Tibial nerve (tissue), 4 donors: ENCODE results near the gene GNA12. TPM values are rescaled to one million over a fixed set of nuclear protein-coding genes. Genes with fewer than 3 reads are reported as not detected.

ENCODE experiments used
- DNase-seq, 2 donors: peaks; one replicate each; pipeline ENCODE4 v3.0.0-alpha.2; 2019; ENCODE audit warnings: low spot score in 2 of 2
- H3K27ac ChIP-seq, 4 donors: fragments of 200-600 bp; sonication (generic) in 3 of 4; one replicate each; pipeline ENCODE4 v1.5.1; 2017 to 2019; ENCODE audit warnings: mild to moderate bottlenecking in 1 of 4
- H3K27me3 ChIP-seq, 2 donors: fragments of 200-600 bp; sonication (generic) in 1 of 2; one replicate each; pipeline versions ENCODE4 v1.5.1 to v1.6.0; 2017 to 2019
- H3K36me3 ChIP-seq, 3 donors: fragments of 200-600 bp; sonication (generic); one replicate each; pipeline ENCODE4 v1.5.1; 2018 to 2019
- H3K4me1 ChIP-seq, 4 donors: fragments of 200-600 bp; sonication (generic) in 3 of 4; one replicate each; pipeline ENCODE4 v1.5.1; 2017 to 2019
- H3K4me3 ChIP-seq, 4 donors: fragments of 200-600 bp; sonication (generic) in 3 of 4; one replicate each; pipeline ENCODE4 v1.5.1; 2017 to 2019; ENCODE audit warnings: mild to moderate bottlenecking in 1 of 4, moderate library complexity in 1 of 4
- H3K9me3 ChIP-seq, 4 donors: fragments of 200-600 bp; sonication (generic) in 3 of 4; one replicate each; pipeline ENCODE4 v1.5.1; 2017 to 2019
- EP300 ChIP-seq, 2 donors: sonication (generic); formaldehyde crosslinking; IDR thresholded peaks; one replicate each; pipeline ENCODE4 v1.6.1; 2017; ENCODE audit warnings: antibody characterized with exemption in 2 of 2, mild to moderate bottlenecking in 1 of 2
- POLR2A ChIP-seq, 2 donors: fragments of 450-650 bp; IDR thresholded peaks; one replicate each; pipeline ENCODE4 v1.6.1; 2017; ENCODE audit warnings: antibody characterized with exemption in 2 of 2, mild to moderate bottlenecking in 2 of 2, moderate library complexity in 2 of 2
- WGBS, 2 donors: methylation state at CpG; one replicate each; pipeline ENCODE4 v1.1.5; 2018; 5-methylcytosine and 5-hydroxymethylcytosine counted together
- total RNA-seq, 4 donors: library from RNA; depleted of rRNA; stranded (reverse); fragments of >200 nt; gene quantifications; one replicate each; pipeline ENCODE4 v1.1.0, GENCODE V29; 2016
- TF ChIP-seq, protein P1 (sequence below), 5 experiments: fragments of 200-600 bp in 3 of 5; fragments of 450-650 bp in 2 of 5; sonication (generic) in 3 of 5; IDR thresholded peaks; one replicate each; pipeline ENCODE4 v1.5.1; 2016 to 2019; ENCODE audit warnings: antibody characterized with exemption in 5 of 5, mild to moderate bottlenecking in 3 of 5, moderate library complexity in 2 of 5

The GNA12 gene
- total RNA-seq, 4 donors from 2014 or later = 21.3 to 36.0 (median 29.4) TPM

DNA sequence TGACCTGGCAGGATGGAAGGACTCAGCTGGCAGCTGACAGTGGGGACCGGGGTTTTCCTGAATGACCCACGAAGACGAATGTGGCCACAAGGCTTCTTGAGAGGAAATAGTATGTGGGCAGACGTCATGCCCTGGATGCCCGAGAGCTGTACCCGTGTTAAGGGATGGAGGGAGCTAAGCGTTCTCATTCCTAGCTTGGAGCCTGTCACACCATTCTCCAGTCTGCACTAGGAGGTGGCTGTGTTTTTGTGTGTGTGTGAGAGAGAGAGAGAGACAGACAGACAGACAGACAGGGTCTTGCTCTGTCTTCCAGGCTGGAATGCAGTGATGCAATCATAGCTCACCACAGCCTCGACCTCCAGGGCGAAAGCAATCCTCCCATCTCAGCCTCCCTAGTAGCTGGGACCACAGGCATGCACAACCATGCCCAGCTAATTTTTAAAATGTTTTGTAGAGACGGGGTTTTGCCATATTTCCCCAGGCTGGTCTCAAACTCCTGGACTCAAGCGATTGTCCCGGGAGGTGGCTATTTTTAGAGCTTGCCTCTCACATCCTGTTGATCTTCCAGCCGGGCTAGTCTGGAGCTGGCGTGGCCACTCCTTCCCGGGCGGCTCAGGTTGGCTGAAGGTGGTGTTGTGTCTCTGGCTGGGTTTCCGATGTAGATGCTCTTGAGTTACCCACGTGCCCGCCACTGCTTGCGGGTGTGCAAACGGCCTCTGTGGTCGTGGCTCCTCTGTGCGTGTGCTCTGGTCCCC lies 154.0 kb downstream of the GNA12 start:
- no peaks in the 10 kb centered on the region for H3K9me3 ChIP-seq
- no peaks in the 10 kb centered on the region for H3K36me3 ChIP-seq
- no peak overlapping the region for H3K27ac ChIP-seq
- DNase-seq = no peak
- 76% methylated on average over 23 of the region's 23 CpGs for WGBS, 2 donors
- H3K27me3 ChIP-seq = peaks cover 0 to 49% of the 10 kb centered on the region in 2 donors
- H3K4me3 ChIP-seq = no peak overlapping the region
- TF ChIP-seq POLR2A (IDR thresholded peaks at IDR 0.05) (no peak), EP300 (IDR thresholded peaks at IDR 0.05) (no peak)
- TF ChIP-seq, protein P1, sequence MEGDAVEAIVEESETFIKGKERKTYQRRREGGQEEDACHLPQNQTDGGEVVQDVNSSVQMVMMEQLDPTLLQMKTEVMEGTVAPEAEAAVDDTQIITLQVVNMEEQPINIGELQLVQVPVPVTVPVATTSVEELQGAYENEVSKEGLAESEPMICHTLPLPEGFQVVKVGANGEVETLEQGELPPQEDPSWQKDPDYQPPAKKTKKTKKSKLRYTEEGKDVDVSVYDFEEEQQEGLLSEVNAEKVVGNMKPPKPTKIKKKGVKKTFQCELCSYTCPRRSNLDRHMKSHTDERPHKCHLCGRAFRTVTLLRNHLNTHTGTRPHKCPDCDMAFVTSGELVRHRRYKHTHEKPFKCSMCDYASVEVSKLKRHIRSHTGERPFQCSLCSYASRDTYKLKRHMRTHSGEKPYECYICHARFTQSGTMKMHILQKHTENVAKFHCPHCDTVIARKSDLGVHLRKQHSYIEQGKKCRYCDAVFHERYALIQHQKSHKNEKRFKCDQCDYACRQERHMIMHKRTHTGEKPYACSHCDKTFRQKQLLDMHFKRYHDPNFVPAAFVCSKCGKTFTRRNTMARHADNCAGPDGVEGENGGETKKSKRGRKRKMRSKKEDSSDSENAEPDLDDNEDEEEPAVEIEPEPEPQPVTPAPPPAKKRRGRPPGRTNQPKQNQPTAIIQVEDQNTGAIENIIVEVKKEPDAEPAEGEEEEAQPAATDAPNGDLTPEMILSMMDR (IDR thresholded peaks at IDR 0.05) = no peak
- peaks cover 0 to 24% (median 11%) of the 10 kb centered on the region in 4 donors for H3K4me1 ChIP-seq

DNA sequence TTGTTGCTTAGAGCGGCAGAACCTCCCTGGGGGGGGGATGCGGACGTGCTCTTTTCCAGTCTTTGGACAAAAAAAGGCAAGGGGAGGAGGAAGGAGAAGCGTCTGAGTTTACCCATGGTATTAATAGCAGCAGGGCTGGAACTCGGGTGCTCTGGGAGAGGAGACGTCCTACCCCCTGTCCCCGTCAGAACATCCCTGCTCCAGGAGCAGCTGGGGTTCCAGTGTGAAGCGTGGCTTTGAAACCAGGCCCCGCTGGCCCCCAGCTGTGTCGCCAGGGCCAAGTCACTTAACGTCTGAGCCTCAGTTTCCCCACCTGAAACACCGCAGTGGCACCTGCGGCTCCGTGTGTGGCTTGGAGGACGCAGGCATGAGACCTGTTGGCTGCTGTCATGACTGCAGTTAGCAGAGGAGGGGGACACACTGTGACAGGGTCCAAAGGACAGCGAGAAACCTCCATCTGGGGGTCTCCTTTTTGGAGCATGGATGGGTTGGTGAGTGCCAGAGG lies 154.7 kb downstream of the GNA12 start:
- Histone ChIP-seq H3K9me3 (no peaks in the 10 kb centered on the region), H3K27ac (no peak overlapping the region), H3K36me3 (no peaks in the 10 kb centered on the region), H3K27me3 (peaks cover 0 to 49% of the 10 kb centered on the region in 2 donors), H3K4me1 (peaks cover 0 to 24% (median 11%) of the 10 kb centered on the region in 4 donors), H3K4me3 (no peak overlapping the region)
- no peak for DNase-seq
- TF ChIP-seq EP300 (IDR thresholded peaks at IDR 0.05) = no peak
- no peak for TF ChIP-seq POLR2A (IDR thresholded peaks at IDR 0.05)
- TF ChIP-seq, protein P1 (IDR thresholded peaks at IDR 0.05) = no peak
- 60 to 65% methylated on average over 11 to 16 of the region's 16 CpGs for WGBS, 2 donors

DNA sequence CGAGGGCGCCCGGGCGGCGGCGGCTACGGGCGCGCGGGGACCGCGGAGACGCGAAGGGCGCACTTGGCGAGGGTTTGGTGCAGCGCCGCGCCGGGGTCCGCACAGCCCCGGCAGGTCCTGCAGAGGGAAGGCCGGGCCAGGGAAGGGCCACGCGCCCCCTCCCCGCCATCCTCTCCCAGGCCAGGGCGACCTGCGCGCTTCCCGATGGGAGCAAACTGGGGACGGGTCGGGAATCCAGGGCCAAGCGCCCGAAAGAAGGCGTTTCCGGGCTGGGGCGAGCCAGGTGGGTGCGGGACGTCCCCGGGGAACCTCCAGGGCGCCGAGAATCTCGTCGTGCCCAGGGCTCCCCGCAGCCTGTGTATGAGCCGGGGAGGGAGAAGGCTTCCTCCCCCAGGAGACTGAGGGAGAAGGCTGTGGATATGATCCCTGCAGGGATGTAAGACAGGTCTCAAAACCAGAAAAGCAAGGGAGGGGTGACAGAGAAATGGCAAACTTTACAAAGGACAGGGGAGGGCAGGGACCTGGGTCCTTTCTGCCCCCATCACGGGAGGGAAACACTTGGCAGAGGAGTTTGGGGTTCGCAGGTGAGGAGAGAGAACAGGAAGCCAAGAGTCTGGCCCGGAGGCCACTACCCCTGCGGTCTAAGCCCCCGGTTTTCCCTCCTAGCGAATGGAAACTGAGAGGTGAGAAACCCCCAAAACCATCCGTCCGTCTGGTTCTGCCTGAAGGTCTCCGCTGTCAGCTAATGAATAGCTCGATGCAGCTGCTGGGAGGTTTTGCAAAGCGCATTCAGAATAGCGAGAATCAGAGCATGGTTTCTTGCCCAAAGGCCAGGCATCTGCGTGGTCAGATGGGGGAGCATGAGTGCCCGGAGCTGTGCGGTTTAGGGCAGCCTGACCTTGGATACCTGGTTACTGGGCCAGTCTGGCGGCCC lies 155.4 kb downstream of the GNA12 start:
- Histone ChIP-seq H3K27ac (no peak overlapping the region), H3K9me3 (no peaks in the 10 kb centered on the region), H3K36me3 (no peaks in the 10 kb centered on the region), H3K27me3 (peaks cover 0 to 49% of the 10 kb centered on the region in 2 donors), H3K4me1 (peaks cover 0 to 24% (median 11%) of the 10 kb centered on the region in 4 donors), H3K4me3 (peak overlapping the region in 2 of 4 donors; percentile 7 to 38)
- DNase-seq = no peak
- TF ChIP-seq, protein P1 (IDR thresholded peaks at IDR 0.05) = no peak
- TF ChIP-seq POLR2A (IDR thresholded peaks at IDR 0.05) (no peak), EP300 (IDR thresholded peaks at IDR 0.05) (no peak)
- 8 to 14% methylated on average over 25 to 58 of the region's 62 CpGs for WGBS, 2 donors

- peak within 1 kb of the TSS in 1 of 4 donors; percentile 35 for H3K27ac ChIP-seq
- no peak for TF ChIP-seq EP300 (IDR thresholded peaks at IDR 0.05)
- TF ChIP-seq, protein P1 (IDR thresholded peaks at IDR 0.05) = no peak
- no peak for TF ChIP-seq POLR2A (IDR thresholded peaks at IDR 0.05)
- no peaks in the 10 kb centered on the region for H3K36me3 ChIP-seq
- peak within 1 kb of the TSS in 2 of 4 donors; percentile 7 to 38 for H3K4me3 ChIP-seq
- peaks cover 0 to 24% (median 11%) of the 10 kb centered on the region in 4 donors for H3K4me1 ChIP-seq
- WGBS, 2 donors = 4 to 35% methylated on average over 5 to 32 of the region's 41 CpGs
- no peak for DNase-seq
- H3K9me3 ChIP-seq = peaks cover 0 to 4% (median 0%) of the 10 kb centered on the region in 4 donors
- peaks cover 0 to 49% of the 10 kb centered on the region in 2 donors for H3K27me3 ChIP-seq
Measured at GRCh38 chr7:2687881-2688318, 156.2 kb downstream of the GNA12 start, which contains the start of gene AMZ1. AMZ1 (plus strand) TSS chr7:2688202; CDS start chr7:2700452, 12,250 bp downstream.
